NCI-H2171 treated with DMSO at 0.1 percent for 48 hours (cell line): Measurements from ENCODE around the gene ZNF507.
A peak's percentile ranks its signal among the peaks of the same experiment; 100 is the strongest.

Source experiments
- DNase-seq: peaks from one replicate; lab custom pipeline; 2025; lab: John Stamatoyannopoulos, UW

The ZNF507 gene

GRCh38 chr19:32339988-32340874 is 5.2 kb upstream of the ZNF507 start:
- peak; percentile 22 for DNase-seq

DNA sequence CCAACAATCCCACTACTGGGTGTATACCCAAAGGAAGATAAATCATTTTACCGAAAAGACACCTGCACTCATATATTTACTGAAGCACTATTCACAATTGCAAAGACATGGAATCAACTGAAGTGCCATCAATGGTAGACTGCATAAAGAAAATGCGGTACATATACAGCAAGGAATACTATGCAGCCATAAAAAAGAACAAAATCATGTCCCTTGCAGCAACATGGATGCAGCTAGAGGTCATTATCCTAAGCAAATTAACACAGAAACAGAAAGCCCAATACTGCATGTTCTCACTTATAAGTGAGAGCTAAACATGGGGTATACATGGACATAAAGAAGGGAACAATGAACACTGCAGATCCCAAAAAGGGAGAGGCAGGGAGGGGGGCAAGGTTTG is 2.7 kb upstream of the ZNF507 start:
- DNase-seq = no peak

DNA sequence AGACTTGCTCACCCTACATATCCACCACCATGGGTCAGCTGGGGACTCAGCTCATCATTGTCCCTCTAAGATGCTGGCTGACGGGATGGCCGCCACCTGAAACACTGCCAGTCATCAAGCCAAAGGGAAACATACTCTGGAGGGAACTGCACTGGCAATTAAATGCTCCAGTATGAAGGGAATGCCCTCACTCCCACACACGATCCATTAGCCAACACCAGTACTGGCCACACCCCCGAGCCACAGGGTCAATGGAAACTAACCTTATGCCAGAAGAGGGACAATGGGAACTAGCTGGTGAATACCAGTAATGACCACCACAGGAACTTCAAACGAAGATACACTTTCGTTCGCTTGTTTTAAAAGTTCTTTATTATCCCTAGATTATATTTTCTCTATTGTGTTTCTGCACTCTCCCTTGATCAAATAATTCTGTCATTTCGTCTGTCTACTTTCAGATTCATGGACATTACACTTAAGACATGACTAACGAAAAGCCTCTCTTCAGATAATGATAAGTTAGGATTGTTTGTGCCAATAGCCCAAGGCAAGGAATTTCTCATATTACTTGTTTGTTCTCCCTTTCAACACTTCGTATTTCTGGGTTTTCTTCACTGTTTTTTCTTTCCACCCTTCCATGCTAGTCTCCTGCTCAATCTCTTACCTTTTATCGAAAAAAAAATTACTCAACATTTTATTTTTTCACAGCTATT is 1.7 kb upstream of the ZNF507 start:
- no peak for DNase-seq

- DNase-seq = no peak
Observed at GRCh38 chr19:32346901-32347300, 1.5 kb downstream of the ZNF507 start.

- DNase-seq = no peak
Observed at GRCh38 chr19:32347573-32347972, 2.2 kb downstream of the ZNF507 start.

DNA sequence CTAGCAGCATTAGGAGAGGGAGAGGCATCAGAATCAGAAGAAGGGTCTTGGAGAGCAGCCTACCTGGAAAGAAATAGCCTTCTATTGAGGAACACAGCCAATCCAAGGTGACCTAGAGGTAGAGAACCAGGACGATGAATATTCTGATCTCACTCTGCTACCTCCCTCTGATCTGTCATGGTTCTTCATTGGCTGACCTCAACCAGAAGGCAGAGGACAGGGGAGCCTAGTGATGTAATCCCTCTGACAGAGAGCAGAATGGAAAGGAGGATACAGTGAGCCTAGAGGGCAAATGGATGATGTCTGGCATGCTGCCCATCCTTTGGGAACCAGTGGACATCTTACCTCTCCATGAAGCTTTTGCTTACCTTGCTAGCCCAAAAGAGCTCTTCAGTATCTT is 3.6 kb downstream of the ZNF507 start:
- DNase-seq = no peak

DNA sequence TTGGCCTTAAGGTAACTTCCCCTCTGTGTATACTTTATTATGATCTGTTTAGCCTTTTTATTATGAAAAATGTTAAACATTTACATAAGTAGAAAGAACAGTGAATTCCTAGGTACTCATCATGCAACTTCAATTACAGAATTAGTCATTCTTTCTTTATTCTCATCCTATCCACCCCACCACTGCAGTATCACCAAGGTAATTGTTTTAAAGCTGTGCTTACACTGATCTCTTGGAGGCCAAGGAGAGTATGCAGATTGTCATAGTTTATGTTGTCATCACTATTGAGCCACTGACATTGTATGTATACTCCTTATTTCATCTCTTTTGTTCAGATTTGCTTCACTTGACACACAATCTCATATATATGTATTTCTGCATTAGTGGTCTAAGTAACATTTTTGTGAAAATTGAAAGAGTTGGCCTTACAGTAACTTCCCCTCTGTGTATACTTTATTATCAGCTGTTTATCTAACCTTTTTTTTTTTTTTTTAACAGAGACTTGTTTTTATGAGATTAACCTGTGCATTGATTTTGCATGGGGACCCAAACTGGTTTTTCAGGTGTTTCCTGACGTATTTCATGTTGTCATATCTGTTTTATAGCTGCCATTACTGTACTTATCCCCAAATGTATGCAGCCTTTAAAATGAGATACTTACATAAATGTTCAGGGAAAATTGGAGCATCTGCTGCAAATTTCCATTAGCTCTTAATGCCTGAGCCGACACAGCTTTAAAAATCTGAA is 4.5 kb downstream of the ZNF507 start:
- DNase-seq = no peak

DNA sequence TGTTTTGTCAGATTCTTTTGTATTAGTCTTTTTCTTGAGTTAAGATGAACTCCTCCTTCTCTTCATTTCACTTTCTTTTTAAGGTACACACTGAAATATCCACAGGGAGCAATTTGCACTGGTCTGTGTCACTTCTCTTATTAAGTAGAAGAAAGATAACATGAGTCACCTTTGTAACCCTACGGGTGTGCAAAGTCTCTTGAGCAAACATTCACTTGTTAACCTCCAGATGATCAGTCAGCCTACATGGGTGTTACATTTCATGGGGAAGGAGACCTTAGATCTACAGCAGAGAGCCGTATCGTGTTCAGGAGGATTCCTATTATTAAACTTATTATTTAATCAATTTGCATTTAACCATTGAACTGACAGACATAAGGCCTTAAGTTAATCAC is 5.1 kb downstream of the ZNF507 start:
- DNase-seq = no peak

DNA sequence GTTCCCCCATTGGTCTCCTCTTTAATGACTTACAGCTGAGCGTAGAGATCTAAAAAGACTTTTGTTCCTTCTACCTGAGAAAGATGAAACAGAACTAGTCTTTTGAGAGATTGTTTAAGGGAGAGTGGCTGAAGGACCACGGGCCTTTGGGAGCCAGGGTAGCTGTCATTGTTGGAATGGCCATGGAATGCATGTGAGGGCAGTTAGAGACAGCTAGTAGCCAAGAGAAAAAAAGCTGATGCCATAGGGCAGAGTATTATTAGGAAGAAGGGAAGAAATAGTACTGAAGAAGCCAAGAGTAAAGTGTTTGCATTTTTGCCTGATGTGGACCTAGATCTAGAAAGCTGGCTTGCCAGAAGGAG is 5.6 kb downstream of the ZNF507 start:
- no peak for DNase-seq

DNA sequence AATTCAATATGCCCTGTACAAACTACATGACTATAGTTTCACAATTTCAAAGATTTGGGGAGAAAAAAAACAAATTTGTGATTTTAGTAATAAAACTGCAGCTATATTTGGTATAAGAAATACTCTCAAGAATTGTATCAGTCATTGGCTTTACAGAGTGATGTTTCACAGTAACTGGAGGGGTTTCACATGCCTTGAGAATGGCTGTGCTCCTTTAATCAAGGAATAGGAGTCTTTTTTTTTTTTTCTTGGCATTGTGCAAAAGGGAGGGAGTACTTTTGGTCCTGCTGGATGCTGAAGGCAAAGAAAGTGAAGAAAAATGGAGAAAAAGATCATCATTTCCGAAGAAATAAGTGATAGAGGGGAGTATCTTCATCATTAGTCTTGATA is 6.8 kb downstream of the ZNF507 start:
- DNase-seq = no peak

DNA sequence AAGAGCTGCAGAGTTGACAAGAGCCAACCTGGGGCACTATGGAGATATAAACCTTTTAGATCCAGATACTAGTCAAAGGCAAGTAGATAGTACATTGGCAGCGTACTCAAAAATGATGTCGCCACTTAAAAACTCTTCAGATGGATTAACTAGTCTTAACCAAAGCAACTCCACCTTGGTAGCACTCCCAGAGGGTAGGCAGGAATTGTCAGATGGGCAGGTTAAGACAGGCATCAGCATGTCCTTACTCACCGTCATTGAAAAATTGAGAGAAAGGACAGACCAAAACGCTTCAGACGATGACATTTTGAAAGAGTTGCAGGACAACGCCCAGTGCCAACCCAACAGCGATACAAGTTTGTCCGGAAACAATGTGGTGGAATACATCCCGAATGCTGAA is 8.9 kb downstream of the ZNF507 start:
- DNase-seq = no peak

DNA sequence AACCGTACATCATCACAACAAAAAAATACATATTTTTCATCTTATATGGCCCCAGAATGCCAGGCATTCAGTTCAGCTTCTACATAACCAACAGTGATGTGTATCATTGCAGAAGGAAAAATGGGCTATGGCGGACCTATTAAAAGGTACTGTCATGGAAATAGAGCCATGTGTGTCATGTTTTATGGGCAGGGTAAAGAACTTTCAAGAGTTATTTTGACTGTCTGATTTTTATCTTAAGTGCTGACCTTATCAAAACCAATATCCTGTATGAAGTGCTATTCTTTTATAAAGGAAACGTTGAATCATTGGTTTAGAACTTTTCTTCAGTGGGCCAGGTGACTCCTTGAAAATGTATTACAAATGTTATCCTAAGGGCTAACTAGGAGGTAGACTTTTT is 9.9 kb downstream of the ZNF507 start:
- no peak for DNase-seq

DNA sequence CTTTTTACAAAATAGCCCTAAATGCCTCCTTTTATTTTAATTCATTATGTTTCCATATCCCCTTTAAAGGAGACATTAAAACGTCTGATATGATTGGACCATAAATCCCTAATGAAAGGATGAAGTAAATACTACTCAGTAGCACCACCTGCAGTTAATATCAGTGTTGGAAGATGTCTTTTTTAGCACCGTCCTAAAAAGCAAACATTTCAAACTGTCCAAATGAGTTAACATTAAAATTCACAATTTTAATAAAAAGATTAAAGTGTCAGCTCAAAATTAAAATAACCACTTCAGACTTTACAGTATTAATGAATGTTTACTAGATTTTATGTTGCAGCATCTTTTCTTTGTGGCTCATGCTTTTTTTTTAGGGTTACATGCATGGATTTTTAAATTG is 12.3 kb downstream of the ZNF507 start:
- no peak for DNase-seq

GRCh38 chr19:32358321-32358720 is 12.9 kb downstream of the ZNF507 start:
- no peak for DNase-seq

GRCh38 chr19:32359581-32359980 is 14.2 kb downstream of the ZNF507 start:
- no peak for DNase-seq

- no peak for DNase-seq
Observed at GRCh38 chr19:32361574-32362317, 16.3 kb downstream of the ZNF507 start.

DNA sequence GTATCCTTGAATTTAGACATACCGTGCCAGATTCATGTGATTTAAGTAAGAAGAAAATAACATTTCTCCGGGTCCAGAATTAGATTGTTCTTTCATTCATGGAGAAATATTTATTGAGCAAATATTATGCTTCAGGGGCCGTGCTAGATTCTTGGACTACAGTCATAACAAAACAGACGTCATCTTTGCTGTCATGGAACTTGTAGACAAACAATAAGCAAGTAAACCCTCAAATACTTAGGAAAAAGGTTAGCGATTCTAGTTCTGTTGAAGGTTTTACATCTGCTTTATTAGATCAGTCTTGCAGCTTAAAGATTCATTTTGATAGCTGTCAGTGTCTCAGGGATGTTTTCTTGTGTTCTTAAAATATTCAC is 16.9 kb downstream of the ZNF507 start:
- DNase-seq = no peak

DNA sequence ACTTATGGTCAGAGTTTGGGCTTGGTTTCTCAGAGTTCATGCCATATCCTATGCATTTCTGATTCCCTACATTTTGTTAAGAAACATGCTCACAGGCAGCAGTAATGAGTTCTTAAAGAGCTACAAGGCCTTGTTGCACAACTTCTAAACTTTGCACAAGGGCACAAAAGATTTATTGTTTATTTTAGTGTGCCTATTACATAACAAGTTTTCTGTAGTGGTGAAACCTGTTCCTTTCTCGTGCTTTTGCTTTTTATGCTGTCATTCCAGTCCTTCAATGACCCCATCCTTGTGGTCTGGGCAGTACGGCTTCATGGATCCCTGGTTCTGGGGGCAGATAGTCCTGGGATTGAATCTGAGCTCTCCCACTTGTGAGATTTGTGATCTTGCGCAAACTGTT is 17.8 kb downstream of the ZNF507 start:
- DNase-seq = no peak

DNA sequence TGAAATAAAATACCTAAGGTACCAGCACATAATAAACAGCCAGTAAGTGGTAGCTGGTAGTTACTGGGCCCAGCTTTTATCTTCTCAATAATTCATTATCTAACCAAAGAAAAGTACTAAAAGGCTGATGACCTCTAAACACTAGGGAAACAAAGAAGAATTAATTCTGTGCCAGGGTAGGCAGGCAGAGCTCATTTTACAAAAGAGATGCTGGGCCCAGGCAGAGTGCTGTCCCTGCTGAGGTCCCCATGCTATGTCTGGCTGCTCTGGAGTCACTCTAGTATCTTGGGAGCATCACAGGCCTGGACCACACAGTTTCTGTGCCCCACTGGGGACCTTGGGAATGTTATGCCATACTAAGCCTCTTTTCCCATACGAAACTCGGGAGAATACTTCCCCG is 18.2 kb downstream of the ZNF507 start:
- DNase-seq = no peak

DNA sequence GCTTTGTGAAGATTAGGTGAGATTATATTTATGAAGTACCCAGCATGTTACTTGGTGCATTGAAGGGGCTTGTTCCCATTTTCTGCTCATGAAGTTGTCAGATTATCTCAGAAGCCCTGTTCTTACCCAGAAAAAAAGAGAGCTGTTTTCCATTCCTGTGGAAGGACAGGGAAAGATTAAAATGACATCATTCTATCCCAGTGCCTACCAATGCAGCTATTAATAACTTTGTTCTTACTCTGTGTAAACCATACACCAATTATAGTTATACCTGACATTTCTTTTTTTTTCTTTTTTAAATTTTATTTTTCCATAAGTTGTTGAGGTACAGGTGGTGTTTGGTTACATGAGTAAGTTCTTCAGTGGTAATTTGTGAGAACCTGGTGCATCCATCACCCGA is 18.6 kb downstream of the ZNF507 start:
- no peak for DNase-seq

DNA sequence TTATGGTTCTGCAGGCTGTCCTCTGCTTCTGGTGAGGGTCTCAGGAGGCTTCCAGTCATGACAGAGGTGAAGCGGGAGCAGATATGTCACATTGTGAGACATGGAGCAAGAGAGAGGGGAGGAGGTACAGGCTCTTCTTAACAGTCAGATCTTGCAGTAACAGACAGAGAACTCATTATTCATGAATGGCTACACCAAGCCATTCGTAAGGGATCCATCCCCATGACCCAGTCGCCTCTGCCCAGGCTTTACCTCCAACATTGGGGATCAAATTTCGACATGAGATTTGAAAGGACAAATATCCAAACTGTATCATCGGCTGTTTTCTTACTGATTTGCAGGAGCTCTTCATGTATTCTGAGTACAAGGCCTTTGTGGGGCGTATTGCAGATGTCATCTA is 21.7 kb downstream of the ZNF507 start:
- no peak for DNase-seq

- no peak for DNase-seq
Observed at GRCh38 chr19:32367948-32368536, 22.6 kb downstream of the ZNF507 start.
